CD4-positive, alpha-beta T cell treated with Interleukin-21 for 1 hour (primary cell): ENCODE results near the gene CGNL1.

Experiments
- DNase-seq: peaks from one replicate; pipeline ENCODE4 v3.0.0-alpha.2; 2020

CGNL1 gene

GRCh38 chr15:57554063-57554811 lies 177.9 kb downstream of the CGNL1 start:
- no peak for DNase-seq

- DNase-seq: no peak
Measured at GRCh38 chr15:57554812-57555179, 178.5 kb downstream of the CGNL1 start.

- no peak for DNase-seq
Measured at GRCh38 chr15:57555270-57555669, 179.0 kb downstream of the CGNL1 start.

- no peak for DNase-seq
Measured at GRCh38 chr15:57556040-57556439, 179.7 kb downstream of the CGNL1 start.

- no peak for DNase-seq
Measured at GRCh38 chr15:57557267-57557666, 181.0 kb downstream of the CGNL1 start.

GRCh38 chr15:57557810-57558209 lies 181.5 kb downstream of the CGNL1 start:
- DNase-seq: no peak

- DNase-seq: peak; percentile 60
Measured at GRCh38 chr15:57559875-57560274, 183.6 kb downstream of the CGNL1 start.

- peak; percentile 72 for DNase-seq
Measured at GRCh38 chr15:57561041-57561711, 184.9 kb downstream of the CGNL1 start.

GRCh38 chr15:57562196-57562769 lies 186.0 kb downstream of the CGNL1 start:
- no peak for DNase-seq

GRCh38 chr15:57563416-57563815 lies 187.1 kb downstream of the CGNL1 start:
- DNase-seq: no peak

GRCh38 chr15:57565311-57565710 lies 189.0 kb downstream of the CGNL1 start:
- peak; percentile 57 for DNase-seq

GRCh38 chr15:57566834-57567233 lies 190.5 kb downstream of the CGNL1 start:
- DNase-seq: no peak

- no peak for DNase-seq
Measured at GRCh38 chr15:57567891-57568290, 191.6 kb downstream of the CGNL1 start.

GRCh38 chr15:57568299-57568698 lies 192.0 kb downstream of the CGNL1 start:
- DNase-seq: no peak

GRCh38 chr15:57570340-57570739 lies 194.0 kb downstream of the CGNL1 start:
- no peak for DNase-seq

GRCh38 chr15:57570994-57571393 lies 194.7 kb downstream of the CGNL1 start:
- no peak for DNase-seq

GRCh38 chr15:57571725-57572124 lies 195.4 kb downstream of the CGNL1 start:
- DNase-seq: no peak

GRCh38 chr15:57572468-57572867 lies 196.2 kb downstream of the CGNL1 start:
- DNase-seq: no peak

- DNase-seq: no peak
Measured at GRCh38 chr15:57573151-57573550, 196.8 kb downstream of the CGNL1 start.

- no peak for DNase-seq
Measured at GRCh38 chr15:57575363-57575762, 199.1 kb downstream of the CGNL1 start.

GRCh38 chr15:57578288-57578900 lies 202.1 kb downstream of the CGNL1 start:
- no peak for DNase-seq

GRCh38 chr15:57580428-57580827 lies 204.1 kb downstream of the CGNL1 start:
- no peak for DNase-seq

GRCh38 chr15:57580866-57581265 lies 204.6 kb downstream of the CGNL1 start:
- no peak for DNase-seq

GRCh38 chr15:57582090-57582489 lies 205.8 kb downstream of the CGNL1 start:
- no peak for DNase-seq
